Stimulated activated CD8-positive, alpha-beta memory T cell treated with anti-CD3 and anti-CD28 coated beads, Interleukin-7, amount 100 ng/mL, for 1 hour (primary cell): ENCODE results near the gene DNAJC5G.
"Not testable (repeated sequence)": the region's sequence is repeated elsewhere in the genome, so short reads cannot be mapped to it uniquely, and the experiment has no call there.

Experiments used
- DNase-seq, 2 donors: peaks; one replicate each; pipeline ENCODE4 v3.0.0-alpha.2; 2020; ENCODE audit warnings: low read depth in 2 of 2

Gene DNAJC5G

DNA sequence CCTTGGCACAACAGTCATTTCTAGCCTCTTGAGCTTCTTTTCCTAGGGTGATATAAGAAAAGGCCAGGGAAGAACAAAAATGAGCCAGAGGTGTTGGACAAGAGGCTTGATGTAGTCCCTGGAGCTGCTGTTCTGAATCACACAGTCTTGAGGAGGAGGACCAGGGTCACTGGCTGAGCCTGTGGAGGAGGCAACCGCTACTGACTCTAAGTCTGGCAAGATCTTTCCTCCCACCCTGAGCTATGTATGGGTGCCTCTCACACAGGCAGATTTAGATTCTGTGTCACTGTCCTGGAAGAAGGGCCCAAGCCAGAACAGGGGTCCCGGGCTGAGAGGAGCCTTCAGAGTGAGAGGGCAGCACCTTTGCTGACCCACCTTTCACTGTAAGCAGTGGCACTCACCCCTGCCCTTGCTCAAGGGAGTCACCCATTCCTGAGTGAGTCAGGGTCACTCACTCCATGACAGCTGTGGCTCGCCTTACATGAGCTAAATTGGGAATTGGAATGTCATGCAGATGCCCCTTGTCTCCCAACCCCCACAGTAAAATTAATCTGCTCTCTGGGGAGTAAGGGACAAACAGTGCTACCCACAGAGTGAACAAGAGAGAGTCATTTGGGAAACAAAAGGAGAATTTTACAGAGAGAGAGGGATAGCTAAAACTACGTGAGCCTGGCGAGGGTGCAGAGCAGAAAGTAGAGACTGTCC is 6.8 kb downstream of the DNAJC5G start, which contains the start of gene TRIM54:
TRIM54 (plus strand) TSS at position 575 of the 705 bp plus-strand sequence. CDS start 303 bp downstream, outside the sequence.
- no peak for DNase-seq

DNA sequence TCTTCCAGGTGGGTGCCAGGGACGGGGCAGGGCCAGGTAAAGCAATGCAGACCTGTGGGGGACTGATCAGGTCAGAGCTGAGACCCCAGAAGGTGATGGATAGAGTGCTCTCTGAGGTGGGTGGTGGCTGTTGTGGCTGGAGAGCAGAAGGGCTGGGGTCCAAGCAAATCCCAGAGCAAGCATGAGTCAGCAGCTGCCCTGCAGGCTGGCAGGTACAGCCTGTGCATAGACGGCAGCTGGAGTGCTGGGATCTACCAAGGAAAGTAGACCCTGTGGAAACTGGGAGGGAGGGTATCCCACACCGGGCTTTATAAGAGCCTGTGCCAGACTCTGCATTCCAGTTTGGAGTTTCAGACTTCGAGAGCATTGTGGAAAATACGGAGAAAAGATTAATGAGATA is 7.7 kb downstream of the DNAJC5G start:
- no peak for DNase-seq

DNA sequence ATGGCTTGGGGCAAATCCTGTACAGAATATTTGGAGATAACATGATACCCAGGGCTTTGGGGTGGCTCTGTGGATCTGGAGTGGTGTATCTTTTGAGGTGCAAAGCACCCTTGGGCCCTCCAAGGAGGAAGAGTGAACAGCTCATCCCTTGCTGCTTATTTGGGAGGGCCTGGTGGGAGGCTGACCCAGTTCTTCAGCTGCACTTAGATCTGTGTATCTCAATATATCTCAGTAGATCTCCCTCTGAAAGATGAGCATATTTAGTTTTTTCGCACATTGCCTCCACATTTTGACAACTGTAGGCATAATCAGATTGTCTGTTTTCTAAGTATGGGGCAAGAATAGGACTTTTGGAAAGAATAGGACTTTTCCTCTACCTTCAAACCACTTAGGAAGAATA is 9.8 kb downstream of the DNAJC5G start:
- no peak for DNase-seq

DNA sequence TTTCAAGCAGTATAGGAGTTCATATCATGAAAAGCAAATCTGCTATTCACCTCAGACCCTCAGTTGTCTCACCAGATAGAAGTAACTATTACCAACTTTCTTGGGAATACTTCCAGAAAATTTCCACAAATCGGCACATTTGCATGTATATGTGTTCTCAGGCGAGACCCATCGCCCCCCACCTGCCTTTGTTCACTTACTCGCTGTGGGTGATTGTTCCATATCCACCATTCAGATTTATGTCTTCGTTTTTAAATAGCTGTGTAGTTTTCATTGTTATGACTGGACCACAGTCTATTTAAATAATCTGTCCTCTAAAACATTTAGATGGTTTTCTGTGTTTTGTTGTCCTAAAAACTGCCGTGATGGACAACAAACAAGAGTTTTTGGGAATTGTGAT is 10.2 kb downstream of the DNAJC5G start:
- no peak for DNase-seq

DNA sequence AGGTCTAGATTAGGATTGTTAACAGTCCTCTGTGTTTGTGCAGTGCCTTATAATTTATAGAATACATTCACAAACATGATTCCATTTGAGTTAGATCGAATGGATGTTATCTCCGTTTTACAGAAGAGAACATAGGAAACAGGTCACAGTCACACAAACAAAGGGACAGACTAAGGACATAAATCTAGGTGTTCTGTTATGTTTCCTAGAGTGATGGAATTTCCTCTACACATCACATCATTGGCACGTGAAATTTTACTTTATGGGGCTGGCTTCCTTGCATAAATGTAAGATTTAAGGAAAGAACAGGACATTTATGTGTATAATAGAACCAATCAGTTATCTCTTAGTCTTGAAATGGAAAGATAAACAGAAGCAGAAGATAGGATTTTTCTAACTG is 13.4 kb downstream of the DNAJC5G start:
- DNase-seq = no peak

DNA sequence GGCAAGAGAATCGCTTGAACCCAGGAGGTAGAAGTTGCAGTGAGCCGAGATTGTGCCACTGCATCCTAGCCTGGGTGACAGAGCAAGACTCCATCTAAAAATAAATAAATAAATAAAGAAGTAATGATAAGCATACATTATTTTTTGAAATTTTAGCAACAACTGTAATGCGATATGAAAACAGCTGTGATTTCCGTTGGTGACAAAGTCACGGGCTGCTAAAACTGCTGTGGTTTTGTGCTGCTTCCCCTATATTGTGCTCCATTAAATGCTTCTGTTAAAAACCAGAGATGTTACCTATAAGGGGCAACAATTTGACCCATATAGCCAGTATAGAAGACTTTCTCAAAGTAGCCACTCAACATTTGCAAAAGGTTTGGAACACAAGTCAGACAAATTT is 15.3 kb downstream of the DNAJC5G start:
- no peak for DNase-seq

DNA sequence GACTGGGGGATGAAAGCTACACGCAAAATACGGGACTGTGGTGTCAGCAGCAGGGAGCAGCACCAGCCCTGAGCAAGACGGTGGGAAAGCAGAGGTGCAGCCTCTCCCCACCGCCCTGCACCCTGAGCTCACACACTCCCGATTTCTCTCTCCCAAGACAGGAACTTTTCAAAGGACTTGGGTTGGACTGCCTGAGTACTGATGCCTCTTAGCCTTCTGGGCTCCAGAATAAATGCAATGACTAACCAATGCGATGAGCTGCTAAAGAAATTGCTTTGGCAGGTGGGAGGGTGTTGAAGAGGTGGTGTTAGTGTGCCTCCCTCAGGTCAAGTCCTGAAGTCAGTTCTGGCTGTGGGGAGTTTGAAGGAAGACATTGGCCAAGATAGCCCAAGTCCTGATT is 16.6 kb downstream of the DNAJC5G start:
- no peak for DNase-seq

DNA sequence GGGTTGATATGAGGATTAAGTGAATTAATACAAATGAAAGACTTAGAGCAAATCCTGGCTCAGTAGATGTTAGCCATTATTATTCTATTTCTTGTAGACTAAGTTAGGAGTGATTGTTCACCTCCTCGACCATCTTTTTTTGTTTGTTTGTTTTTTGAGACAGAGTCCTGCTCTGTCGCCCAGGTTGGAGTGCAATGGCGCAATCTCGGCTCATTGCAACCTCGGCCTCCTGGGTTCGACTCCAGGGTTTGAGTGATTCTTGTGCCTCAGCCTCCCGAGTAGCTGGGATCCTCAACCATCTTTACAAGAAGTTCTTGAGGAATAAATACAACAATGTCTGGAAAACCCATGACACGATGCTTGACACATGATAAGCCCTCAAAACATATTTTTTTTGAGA is 19.7 kb downstream of the DNAJC5G start:
- DNase-seq = no peak

DNA sequence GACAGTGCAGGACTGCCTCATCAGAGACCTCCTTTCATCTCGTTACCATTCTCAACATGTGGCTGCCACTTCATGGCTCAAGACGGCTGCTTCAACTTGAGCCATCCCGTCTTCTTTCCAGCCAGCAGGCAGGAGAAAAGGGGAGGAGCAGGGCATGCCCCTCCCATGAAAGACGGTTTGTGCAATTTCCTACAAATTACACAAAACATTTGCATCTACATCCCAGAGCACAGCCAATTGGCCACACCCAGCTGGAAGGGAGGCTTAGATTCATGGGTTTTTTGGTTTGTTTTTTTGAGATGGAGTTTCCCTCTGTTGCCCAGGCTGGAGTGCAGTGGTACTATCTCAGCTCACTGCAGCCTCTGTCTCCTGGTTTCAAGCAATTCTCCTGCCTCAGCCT is 21.2 kb downstream of the DNAJC5G start:
- no peak for DNase-seq

DNA sequence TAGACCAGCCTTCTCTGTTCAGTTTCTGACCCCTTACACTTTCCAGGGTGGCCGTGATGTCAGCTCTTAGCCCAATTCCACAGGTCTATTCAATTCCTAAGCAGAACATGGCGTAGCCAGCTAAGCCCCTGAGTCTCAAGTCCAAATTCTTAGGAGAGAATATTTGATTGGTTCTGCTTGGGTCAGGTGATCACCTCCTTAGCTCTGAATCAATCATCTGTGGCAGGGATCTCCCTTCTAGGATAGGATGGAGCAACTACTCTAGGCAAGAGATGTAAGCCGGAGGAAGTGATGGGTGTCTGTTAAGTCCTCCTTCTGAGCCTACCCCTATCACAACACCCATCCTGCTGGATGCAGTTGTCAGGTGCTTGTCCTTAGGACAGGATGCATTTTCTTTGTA is 22.0 kb downstream of the DNAJC5G start:
- DNase-seq = no peak

DNA sequence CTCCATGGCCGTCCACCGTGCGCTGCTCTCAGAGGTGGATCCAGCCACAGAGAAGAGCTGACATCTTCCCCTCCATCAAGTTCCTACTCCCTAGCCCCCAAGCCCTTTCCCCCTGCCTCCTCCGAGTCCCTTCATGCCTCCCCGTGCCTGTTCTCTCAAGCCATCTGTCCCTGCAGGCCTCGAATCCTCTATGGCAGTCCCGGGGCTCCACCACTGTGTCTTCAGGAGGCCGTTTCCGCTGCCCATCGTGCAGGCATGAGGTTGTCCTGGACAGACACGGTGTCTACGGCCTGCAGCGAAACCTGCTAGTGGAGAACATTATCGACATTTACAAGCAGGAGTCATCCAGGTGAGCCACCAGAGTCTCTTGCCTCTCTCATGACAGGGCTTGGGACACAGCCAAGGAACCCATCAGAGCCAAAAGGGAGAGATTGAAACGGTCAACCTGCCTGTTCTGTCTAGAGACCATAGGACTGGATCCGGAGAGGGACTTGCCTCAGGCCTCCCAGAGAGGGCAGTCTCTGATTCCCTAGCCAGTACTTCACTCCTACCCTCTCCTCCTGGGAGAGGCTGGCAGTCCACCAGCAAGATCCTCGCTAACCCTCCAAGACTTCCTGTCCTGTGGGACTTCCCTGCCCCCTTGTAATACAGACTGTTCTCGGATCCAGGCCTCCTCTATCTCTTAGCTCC is 23.3 kb downstream of the DNAJC5G start:
- DNase-seq = no peak

DNA sequence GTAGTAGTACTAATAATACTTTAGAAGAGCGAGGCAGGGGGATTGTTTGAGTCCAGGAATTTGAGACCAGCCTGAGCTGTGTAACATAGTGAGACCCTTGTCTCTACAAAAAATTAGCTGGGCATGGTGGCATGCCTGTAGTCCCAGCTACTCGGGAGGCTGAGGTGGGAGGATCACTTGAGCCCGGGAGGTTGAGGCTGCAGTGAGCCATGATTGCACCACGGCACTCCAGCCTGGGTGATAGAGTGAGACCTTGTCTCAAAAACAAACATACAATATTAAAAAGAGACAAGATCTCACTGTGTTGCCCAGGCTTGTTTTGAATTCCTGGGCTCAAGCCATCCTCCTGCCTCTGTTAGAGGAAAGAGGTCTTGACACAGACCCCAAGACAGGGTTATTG is 25.4 kb downstream of the DNAJC5G start:
- not testable (repeated sequence) for DNase-seq

DNA sequence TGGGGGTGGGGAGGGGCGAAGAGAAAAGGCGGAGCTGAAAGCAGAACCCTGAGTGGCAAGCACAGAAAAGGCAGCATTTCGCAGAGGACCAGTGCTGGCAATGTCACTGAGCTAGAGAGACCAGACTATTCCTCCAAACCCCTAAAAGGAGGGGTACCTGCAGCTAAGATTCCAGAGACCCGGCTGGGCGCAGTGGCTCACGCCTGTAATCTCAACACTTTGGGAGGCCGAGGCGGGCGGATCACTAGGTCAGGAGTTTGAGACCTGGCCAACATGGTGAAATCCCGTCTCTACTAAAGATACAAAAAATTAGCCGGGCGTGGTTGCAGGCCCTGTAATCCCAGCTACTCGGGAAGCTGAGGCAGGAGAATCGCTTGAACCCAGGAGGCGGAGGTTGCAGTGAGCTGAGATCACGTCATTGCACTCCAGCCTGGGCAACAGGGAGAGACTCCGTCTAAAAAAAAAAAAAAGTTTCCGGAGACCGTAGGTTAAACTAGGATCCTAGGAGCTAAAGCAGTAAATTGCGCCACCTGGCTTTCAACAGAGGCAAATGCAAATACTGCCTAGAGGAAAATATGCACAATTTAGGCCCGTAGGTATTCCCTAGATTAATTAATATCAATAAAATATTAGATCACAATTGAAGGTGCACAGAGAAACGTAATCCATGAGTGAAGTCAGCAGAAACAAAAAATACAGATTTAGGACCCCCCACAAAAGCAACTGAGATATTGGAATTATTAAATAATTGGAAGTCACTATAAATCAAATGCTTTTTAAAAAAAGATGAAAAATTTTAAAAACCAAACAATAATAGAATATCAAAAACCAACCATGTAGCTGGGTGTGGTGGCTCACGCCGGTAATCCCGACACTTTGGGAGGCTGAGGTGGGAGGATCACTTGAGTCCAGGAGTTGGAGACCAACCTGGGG is 28.1 kb downstream of the DNAJC5G start:
- no peak for DNase-seq

DNA sequence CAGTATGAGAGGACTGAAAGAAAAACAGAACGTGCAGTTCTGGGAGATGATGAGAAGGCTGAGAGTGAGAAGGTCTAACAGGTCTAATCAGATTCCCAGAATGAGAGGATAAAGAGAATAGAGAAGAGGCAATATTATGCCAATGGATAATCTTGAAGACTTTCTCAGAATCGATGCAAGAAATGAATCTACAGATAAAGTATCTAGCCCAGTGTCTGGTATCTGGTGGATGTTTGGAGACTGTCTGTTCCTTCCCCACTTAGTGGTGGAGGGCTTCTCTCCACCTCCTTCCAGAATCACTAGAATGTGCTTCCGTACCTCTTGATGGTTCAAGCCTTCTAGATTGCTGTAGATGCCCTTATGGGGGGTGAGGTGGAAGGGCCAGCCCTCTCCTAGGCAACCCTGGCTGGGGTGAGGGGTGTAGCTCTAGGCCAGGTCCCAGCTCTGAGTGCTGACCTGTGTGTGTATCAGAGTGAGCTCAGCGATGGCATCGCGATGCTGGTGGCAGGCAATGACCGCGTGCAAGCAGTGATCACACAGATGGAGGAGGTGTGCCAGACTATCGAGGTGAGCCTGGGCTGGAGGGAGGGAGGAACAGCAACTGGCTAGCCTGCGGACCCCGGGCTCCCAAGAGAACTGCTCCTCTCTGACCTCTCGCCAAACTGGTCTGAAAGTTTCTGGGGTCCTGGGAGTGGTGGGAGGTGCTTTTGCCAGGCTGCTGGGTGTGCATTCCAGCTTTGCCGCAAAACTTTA is 29.4 kb downstream of the DNAJC5G start:
- DNase-seq = no peak

DNA sequence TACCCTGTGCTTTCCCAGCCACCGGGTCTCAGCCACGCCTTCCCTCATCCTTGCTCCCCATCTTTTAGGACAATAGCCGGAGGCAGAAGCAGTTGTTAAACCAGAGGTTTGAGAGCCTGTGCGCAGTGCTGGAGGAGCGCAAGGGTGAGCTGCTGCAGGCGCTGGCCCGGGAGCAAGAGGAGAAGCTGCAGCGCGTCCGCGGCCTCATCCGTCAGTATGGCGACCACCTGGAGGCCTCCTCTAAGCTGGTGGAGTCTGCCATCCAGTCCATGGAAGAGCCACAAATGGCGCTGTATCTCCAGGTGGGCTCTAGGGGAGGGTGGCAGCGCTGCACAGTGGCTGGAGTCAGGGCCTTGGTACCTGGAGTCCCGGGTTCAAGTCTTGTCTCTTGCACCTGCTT is 30.3 kb downstream of the DNAJC5G start:
- DNase-seq = no peak

DNA sequence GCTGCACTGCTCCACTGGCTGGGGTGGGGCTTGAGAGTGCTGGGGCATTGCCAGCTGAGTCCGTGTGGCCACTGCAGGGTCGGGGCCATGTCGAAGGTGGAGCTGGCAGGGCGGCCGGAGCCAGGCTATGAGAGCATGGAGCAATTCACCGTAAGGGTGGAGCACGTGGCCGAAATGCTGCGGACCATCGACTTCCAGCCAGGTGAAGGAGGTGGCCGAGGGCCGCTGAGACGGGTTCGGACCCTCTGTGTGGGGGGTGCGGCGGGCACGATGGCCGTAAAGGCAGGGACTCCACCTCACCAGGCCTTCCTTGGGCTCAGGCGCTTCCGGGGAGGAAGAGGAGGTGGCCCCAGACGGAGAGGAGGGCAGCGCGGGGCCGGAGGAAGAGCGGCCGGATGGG is 30.9 kb downstream of the DNAJC5G start:
- DNase-seq = no peak

DNA sequence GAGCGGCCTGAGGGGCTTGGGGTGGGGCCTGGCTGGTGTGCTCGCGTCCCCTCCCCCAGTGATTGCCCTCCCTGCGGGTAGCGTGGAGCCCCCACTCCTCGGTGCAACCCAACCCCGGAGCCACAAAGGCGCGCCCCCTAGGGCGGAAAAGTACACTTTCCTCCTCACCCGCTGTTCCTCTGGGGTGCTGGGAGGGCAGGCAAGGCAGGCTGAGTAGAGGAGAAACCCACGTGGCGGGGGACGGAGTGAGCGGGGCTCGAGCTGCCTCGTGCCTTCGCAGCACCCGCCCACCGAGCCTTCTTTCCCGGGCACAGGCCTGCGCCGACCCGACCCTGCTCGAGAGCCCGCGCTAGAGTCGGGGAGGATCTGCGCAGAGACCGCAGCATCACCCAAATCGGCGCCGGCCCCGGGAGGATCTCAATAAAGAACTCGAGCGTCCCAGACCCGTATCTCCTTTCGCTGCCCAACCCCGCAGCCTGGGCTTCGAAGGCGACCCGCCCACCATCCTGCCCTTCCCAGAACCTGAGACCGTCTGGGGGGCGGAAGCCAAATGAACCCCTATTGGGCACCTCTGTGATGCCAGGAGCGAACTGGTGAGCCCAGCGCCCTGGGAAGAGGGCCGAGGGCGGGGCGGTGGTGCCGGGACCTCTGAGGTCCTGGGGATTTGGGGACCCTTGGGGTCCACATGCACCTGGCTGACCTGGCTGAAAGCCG is 31.5 kb downstream of the DNAJC5G start:
- DNase-seq = peak in 1 of 2 donors; percentile 11

DNA sequence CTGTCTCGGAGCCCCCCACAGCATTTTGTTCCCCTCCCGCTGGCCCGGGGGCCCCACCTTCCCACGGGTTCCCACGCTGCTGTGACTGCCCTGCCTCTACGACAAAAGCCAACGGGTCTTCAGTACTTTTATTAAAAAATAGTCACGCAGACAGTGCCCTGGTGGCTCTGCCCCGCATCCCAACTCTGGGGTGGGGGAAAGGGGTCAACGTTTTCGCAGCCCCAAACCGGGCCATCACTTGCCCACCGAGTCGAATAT is 32.0 kb downstream of the DNAJC5G start:
- DNase-seq = no peak

DNA sequence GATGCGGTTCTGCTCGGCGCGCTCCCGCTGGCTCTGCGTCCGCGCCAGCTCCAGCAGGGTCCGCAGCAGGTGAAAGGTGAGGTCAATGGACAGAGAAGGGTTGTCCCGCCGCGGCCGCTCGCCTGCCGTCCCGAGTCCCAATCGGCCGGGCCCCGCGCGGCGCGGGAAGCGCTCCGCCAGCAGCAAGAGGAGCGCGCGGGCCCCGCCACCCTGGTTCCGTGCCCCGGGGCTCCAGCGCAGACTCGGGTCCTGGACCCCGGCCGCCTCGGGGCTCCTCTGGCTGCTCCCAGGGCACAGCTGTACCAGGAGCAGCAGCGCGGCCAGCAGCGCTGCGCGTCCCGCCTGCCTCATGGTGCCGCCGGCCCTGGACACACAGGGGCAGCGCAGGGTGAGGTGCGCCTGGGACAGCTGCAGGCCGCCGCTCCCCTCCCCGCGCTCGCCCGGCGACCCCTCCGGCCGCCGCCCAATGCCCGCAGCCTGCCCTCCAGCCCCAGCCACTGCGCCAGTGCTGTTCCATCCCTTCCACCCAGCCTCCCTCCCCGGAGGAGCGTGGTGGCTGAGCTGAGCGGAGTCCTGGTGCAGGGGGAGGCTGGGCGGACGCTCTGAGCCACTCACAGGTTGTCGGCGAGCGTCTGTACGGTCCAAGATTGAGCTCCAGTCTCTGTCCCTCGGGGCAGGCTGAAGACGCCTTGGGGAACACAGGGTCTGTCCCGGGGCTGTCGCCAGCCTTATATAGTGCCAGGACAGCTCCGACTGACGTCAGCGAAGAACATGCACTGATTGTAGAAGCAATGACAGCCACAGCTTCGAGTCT is 32.5 kb downstream of the DNAJC5G start:
- DNase-seq = no peak

DNA sequence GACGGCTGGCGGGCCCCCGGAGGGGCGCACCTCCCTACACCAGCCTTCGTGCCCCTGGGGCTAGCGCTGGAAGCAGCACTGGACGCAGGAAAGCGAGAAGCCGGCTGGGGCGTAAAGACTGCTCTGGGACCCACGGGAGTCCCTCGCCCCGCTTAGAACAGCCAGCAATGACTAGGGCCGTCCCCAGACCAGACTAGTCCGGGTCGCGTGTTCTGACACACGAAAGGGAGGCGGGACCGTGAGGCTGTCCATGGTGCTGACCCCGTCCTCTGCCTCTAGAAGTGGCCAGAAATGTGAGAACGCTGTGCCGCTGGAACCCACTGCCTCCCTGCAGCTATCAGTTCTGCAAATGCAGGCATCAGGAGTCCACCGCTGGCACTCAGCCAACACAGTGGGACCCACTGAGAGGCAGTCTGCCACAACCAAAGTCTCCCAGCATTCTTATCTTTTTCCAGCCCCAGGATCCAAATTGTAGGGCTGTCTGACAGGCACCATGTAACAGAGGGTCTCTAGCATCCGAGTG is 33.2 kb downstream of the DNAJC5G start, which contains the start of gene UCN:
UCN (minus strand) TSS at position 87 of the 523 bp plus-strand sequence. CDS start 550 bp downstream, outside the sequence.
- DNase-seq = no peak
